Measurements from ENCODE around the gene CAMTA1. TPM values are rescaled to one million over a fixed set of nuclear protein-coding genes. Genes with fewer than 3 reads are reported as not detected.

CAMTA1 gene
- total RNA-seq, 1 experiment from 2014 or later, result 69.5 TPM

- DNase-seq (ENCODE audit: low read depth, low spot score) (no peak), ATAC-seq (no peak)
- Histone ChIP-seq H4K20me1 (ENCODE audit: insufficient read depth) (no peaks in the 10 kb centered on the region), H3K36me3 (ENCODE audit: control insufficient read depth in 1 of 2, insufficient read depth in 2 of 2, low read length in 2 of 2) (no peaks in the 10 kb centered on the region), H3K4me1 (ENCODE audit: control insufficient read depth in 1 of 2, insufficient read depth in 2 of 2, low read length in 2 of 2) (no peaks in the 10 kb centered on the region), H3K79me2 (ENCODE audit: insufficient read depth, low read length) (no peaks in the 10 kb centered on the region), H2AFZ (ENCODE audit: low read depth, low read length, poor library complexity, severe bottlenecking) (no peak overlapping the region), H3K9me2 (ENCODE audit: insufficient read depth) (no peaks in the 10 kb centered on the region), H3K4me3 (replicated peaks in 1 of 2; ENCODE audit: low read depth in 1 of 2, low read length in 2 of 2) (no peak overlapping the region), H3K4me2 (ENCODE audit: low read length) (no peak overlapping the region), H3K27ac (ENCODE audit: low read depth, low read length) (no peak overlapping the region), H3K9ac (ENCODE audit: low read length) (no peak overlapping the region), H3K27me3 (ENCODE audit: insufficient read depth, low read length) (no peaks in the 10 kb centered on the region), H3K9me3 (ENCODE audit: control insufficient read depth in 1 of 2, insufficient read depth in 1 of 2, low read depth in 1 of 2, low read length in 2 of 2) (no peaks in the 10 kb centered on the region)
- RAD21 ChIA-PET (ENCODE audit: low non-redundant PET in 1 of 2, low total read pairs in 2 of 2, uncharacterized antibody in 2 of 2, unreplicated experiment in 2 of 2), result no interaction called here
- CTCF ChIA-PET, result no interaction called here
- POLR2A ChIA-PET, result no interaction called here
- no peak for TF ChIP-seq ZNF274 (IDR thresholded peaks at IDR 0.05; ENCODE audit: low read depth, low read length)
- TF ChIP-seq JUND (IDR thresholded peaks at IDR 0.05), result no peak
- no peak for TF ChIP-seq EGR1 (IDR thresholded peaks at IDR 0.05; ENCODE audit: low read depth)
- no peak for TF ChIP-seq EZH2phosphoT487 (IDR thresholded peaks at IDR 0.05; ENCODE audit: borderline replicate concordance)
- no peak for TF ChIP-seq MAX (IDR thresholded peaks at IDR 0.05)
- TF ChIP-seq POLR2A (IDR thresholded peaks at IDR 0.05; ENCODE audit: borderline replicate concordance, extremely low read depth, insufficient read depth, insufficient read length), result no peak
- no peak for TF ChIP-seq TCF7L2 (IDR thresholded peaks at IDR 0.05; ENCODE audit: borderline replicate concordance, extremely low read depth, insufficient read depth, insufficient read length)
- TF ChIP-seq FOSL1 (IDR thresholded peaks at IDR 0.05; ENCODE audit: low read depth), result no peak
- TF ChIP-seq ZBTB33 (IDR thresholded peaks at IDR 0.05; ENCODE audit: extremely low read depth, insufficient replicate concordance, low read length), result no peak
- intact Hi-C loops (cut with micrococcal nuclease), result no loop called here
- no TSS peak for BruUV-seq (replicated peaks)
Observed at GRCh38 chr1:7320661-7321060, 535.4 kb downstream of the CAMTA1 start.

Measured in HCT116 (cell line).